Measurements from ENCODE around the gene MSH5.

The MSH5 gene

DNA sequence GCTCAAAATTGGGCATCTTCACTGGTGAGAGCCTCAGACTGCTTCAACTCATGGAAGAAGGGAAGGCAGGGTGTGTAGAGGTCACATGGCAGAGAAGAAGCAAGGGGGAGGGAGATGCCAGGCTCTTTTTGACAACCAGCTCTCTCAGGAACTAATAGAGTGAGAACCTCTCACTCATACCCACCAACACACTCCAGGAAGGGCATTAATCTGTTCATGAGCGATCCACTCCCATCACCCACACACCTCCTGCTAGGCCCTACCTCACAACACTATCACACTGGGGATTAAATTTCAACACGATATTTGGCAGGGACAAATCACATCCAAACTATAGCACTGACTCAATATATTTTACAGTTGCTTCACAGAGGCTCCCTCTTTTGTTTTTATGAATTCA, 2.0 kb downstream of the MSH5 start:
- in situ Hi-C loops (cut with MboI; ENCODE audit: low pct_unique_long_range_greater_than_20kb, low sequenced_read_pairs, unreplicated experiment): no loop called here
- DNase-seq (ENCODE audit: low spot score): no peak
- TF ChIP-seq, protein P1, sequence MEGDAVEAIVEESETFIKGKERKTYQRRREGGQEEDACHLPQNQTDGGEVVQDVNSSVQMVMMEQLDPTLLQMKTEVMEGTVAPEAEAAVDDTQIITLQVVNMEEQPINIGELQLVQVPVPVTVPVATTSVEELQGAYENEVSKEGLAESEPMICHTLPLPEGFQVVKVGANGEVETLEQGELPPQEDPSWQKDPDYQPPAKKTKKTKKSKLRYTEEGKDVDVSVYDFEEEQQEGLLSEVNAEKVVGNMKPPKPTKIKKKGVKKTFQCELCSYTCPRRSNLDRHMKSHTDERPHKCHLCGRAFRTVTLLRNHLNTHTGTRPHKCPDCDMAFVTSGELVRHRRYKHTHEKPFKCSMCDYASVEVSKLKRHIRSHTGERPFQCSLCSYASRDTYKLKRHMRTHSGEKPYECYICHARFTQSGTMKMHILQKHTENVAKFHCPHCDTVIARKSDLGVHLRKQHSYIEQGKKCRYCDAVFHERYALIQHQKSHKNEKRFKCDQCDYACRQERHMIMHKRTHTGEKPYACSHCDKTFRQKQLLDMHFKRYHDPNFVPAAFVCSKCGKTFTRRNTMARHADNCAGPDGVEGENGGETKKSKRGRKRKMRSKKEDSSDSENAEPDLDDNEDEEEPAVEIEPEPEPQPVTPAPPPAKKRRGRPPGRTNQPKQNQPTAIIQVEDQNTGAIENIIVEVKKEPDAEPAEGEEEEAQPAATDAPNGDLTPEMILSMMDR (IDR thresholded peaks at IDR 0.05; ENCODE audit: extremely low read depth, insufficient read depth, missing control alignments): no peak

GRCh38 chr6:31742894-31743293, 3.1 kb downstream of the MSH5 start:
- DNase-seq (ENCODE audit: low spot score): no peak
- TF ChIP-seq, protein P1 (IDR thresholded peaks at IDR 0.05; ENCODE audit: extremely low read depth, insufficient read depth, missing control alignments): no peak
- in situ Hi-C loops (cut with MboI; ENCODE audit: low pct_unique_long_range_greater_than_20kb, low sequenced_read_pairs, unreplicated experiment): no loop called here

DNA sequence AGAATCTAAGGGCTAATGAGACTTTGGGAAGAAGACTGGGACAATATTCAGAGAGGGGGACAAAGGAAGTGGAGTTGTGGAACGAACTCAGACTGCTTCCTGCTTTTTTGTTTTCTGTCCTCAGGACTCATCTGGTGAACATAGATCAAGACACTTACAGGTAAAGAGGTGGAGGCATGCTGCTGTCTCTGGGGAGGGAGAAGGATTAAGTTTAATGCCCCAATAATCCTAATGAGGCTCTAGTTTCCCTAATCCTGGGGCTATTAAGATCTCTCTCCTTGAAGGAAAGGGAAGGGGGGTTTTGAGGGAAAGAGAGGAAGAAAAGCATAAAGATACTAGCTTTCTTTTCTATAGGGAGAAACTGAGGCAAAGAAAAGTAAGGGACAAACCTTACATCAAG, 4.6 kb downstream of the MSH5 start:
- TF ChIP-seq, protein P1 (IDR thresholded peaks at IDR 0.05; ENCODE audit: extremely low read depth, insufficient read depth, missing control alignments): no peak
- no peak for DNase-seq (ENCODE audit: low spot score)
- in situ Hi-C loops (cut with MboI; ENCODE audit: low pct_unique_long_range_greater_than_20kb, low sequenced_read_pairs, unreplicated experiment): no loop called here

GRCh38 chr6:31749301-31750036, 9.7 kb downstream of the MSH5 start:
- TF ChIP-seq, protein P1 (IDR thresholded peaks at IDR 0.05; ENCODE audit: extremely low read depth, insufficient read depth, missing control alignments): no peak
- in situ Hi-C loops (cut with MboI; ENCODE audit: low pct_unique_long_range_greater_than_20kb, low sequenced_read_pairs, unreplicated experiment): no loop called here
- no peak for DNase-seq (ENCODE audit: low spot score)

DNA sequence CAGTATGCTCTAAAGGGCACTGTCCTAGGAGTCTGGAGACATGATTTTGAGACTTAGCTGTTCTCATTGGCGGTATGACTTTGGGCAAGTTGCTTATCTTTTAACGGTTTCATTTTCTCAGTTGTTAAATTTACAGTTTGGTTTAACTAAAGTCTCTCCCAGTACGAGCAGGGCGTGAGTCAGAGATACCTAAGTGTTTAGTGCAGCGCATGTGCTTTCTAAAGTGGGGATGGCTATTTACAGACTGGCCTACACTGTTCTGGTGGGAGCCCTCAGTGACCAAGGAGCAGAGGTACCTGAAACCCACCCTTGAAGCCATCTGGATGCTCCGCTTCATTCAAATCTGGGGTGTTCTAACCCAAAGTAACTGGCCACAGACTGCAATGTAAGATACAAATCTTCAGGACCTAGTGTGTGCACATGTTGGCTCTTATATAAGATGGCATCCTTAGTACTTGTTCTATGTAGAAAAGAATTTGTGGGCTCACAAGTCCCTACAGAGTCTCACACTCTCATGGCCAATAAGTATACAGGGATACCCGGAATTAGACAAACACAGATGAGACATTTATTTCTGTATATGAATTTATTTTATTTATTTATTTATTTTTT, 10.7 kb downstream of the MSH5 start:
- TF ChIP-seq, protein P1 (IDR thresholded peaks at IDR 0.05; ENCODE audit: extremely low read depth, insufficient read depth, missing control alignments): no peak
- no peak for DNase-seq (ENCODE audit: low spot score)
- in situ Hi-C loops (cut with MboI; ENCODE audit: low pct_unique_long_range_greater_than_20kb, low sequenced_read_pairs, unreplicated experiment): no loop called here

- in situ Hi-C loops (cut with MboI; ENCODE audit: low pct_unique_long_range_greater_than_20kb, low sequenced_read_pairs, unreplicated experiment): no loop called here
Measured at GRCh38 chr6:31752739-31753319, 13.0 kb downstream of the MSH5 start.

More at GRCh38 chr6:31752739-31753319, 13.0 kb downstream of the MSH5 start:
- no peak for DNase-seq (ENCODE audit: low spot score)
- TF ChIP-seq, protein P1 (IDR thresholded peaks at IDR 0.05; ENCODE audit: extremely low read depth, insufficient read depth, missing control alignments): no peak
